Measurements from ENCODE around the gene N4BP3.

Gene N4BP3

GRCh38 chr5:178143901-178144300 lies 30.6 kb downstream of the N4BP3 start:
- FAIRE-seq (no peak), DNase-seq (ENCODE audit: extremely low spot score, insufficient read length, low read depth) (no peak)

- FAIRE-seq (peak; percentile 91), DNase-seq (ENCODE audit: extremely low spot score, insufficient read length, low read depth) (peak; percentile 58)
Measured at GRCh38 chr5:178145965-178146820, 32.9 kb downstream of the N4BP3 start.

- FAIRE-seq: no peak
- no peak for DNase-seq (ENCODE audit: extremely low spot score, insufficient read length, low read depth)
Measured at GRCh38 chr5:178147406-178147805, 34.1 kb downstream of the N4BP3 start.

GRCh38 chr5:178149199-178149932 lies 36.0 kb downstream of the N4BP3 start:
- FAIRE-seq (no peak), DNase-seq (ENCODE audit: extremely low spot score, insufficient read length, low read depth) (no peak)

- FAIRE-seq: no peak
Measured at GRCh38 chr5:178150977-178151734, 37.8 kb downstream of the N4BP3 start.

GRCh38 chr5:178152491-178153444 lies 39.4 kb downstream of the N4BP3 start:
- FAIRE-seq (no peak), DNase-seq (ENCODE audit: extremely low spot score, insufficient read length, low read depth) (no peak)

More at GRCh38 chr5:178150977-178151734, 37.8 kb downstream of the N4BP3 start:
- no peak for DNase-seq (ENCODE audit: extremely low spot score, insufficient read length, low read depth)

GRCh38 chr5:178153530-178154340 lies 40.4 kb downstream of the N4BP3 start, which contains the start of gene NHP2:
TSS of gene NHP2 (minus strand) at chr5:178153885. CDS start at chr5:178153817, 68 bp downstream.
- peak; percentile 99 for FAIRE-seq

GRCh38 chr5:178155065-178155464 lies 41.7 kb downstream of the N4BP3 start:
- no peak for DNase-seq (ENCODE audit: extremely low spot score, insufficient read length, low read depth)
- FAIRE-seq: no peak

More at GRCh38 chr5:178153530-178154340, 40.4 kb downstream of the N4BP3 start, which contains the start of gene NHP2:
- peak; percentile 95 for DNase-seq (ENCODE audit: extremely low spot score, insufficient read length, low read depth)

GRCh38 chr5:178160176-178160575 lies 46.8 kb downstream of the N4BP3 start:
- FAIRE-seq (no peak), DNase-seq (ENCODE audit: extremely low spot score, insufficient read length, low read depth) (no peak)

GRCh38 chr5:178162481-178162880 lies 49.1 kb downstream of the N4BP3 start:
- DNase-seq (ENCODE audit: extremely low spot score, insufficient read length, low read depth): no peak
- FAIRE-seq: no peak

GRCh38 chr5:178163772-178164735 lies 50.7 kb downstream of the N4BP3 start:
- DNase-seq (ENCODE audit: extremely low spot score, insufficient read length, low read depth): peak; percentile 84
- FAIRE-seq: peak; percentile 93

GRCh38 chr5:178165581-178165980 lies 52.2 kb downstream of the N4BP3 start:
- no peak for FAIRE-seq
- no peak for DNase-seq (ENCODE audit: extremely low spot score, insufficient read length, low read depth)

- DNase-seq (ENCODE audit: extremely low spot score, insufficient read length, low read depth) (no peak), FAIRE-seq (no peak)
Measured at GRCh38 chr5:178170455-178170854, 57.1 kb downstream of the N4BP3 start.

GRCh38 chr5:178174456-178174855 lies 61.1 kb downstream of the N4BP3 start:
- no peak for FAIRE-seq
- DNase-seq (ENCODE audit: extremely low spot score, insufficient read length, low read depth): no peak
